Spleen (tissue), 7 donors: ENCODE data around the gene CABLES1.

ENCODE experiments used
- CTCF ChIP-seq, 11 experiments: fragments of 200-600 bp in 7 of 11; fragments of 450-650 bp in 4 of 11; sonication (generic) in 4 of 11; IDR thresholded peaks in 8 of 11; conservative IDR thresholded peaks in 3 of 11; 1 replicate in 7 of 11; 2 replicates in 4 of 11; pipeline versions ENCODE4 v1.4.0 to v1.8.0; 2016 to 2021; ENCODE audit warnings: antibody characterized with exemption in 11 of 11, inconsistent platforms in 4 of 11, mild to moderate bottlenecking in 1 of 11
- POLR2A ChIP-seq, 3 donors: fragments of 450-650 bp; IDR thresholded peaks; one replicate each; pipeline ENCODE4 v1.5.1; 2017; ENCODE audit warnings: antibody characterized with exemption in 3 of 3, mild to moderate bottlenecking in 1 of 3
- POLR2AphosphoS5 ChIP-seq, 3 donors: sonication (generic); formaldehyde crosslinking; IDR thresholded peaks; one replicate each; pipeline ENCODE4 v1.5.1; 2017; ENCODE audit warnings: antibody characterized with exemption in 3 of 3
- donor health status: DM: no; HTN: no; CAD: no; lungs with moderate emphysema.
- donor health status: DM: no; HTN: no; CAD: no.
- donor health status: DM: no; HTN: no; CAD: no.

DNA sequence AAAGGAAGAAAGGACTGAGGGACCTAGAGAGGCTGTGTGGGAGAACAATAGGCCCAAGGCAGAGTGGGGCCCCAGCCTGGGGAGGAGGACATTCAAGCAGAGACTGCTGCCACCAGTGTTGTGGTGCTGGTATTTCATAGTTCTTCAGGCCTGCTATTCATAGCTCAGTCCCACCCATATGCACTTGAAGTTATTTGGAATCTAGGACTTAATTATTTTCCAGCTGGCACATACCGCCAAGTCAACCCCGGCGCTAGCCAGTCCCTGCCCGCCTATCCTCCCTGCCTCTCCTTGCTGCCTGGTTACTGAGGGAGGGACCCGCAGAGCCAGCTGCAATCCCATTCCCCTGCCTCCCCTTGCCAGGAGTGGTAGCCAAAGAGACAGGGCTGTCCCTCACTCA lies 141.2 kb downstream of the CABLES1 start:
- no peak for TF ChIP-seq CTCF (IDR thresholded peaks at IDR 0.05 in 8 of 11, conservative IDR thresholded peaks at IDR 0.05 in 3 of 11)
- no peak for TF ChIP-seq POLR2AphosphoS5 (IDR thresholded peaks at IDR 0.05)
- no peak for TF ChIP-seq POLR2A (IDR thresholded peaks at IDR 0.05)
